HG03280 (cell line): ENCODE data around the gene CNOT10.

ENCODE experiments used
- ATAC-seq: cut with Tn5 transposase; IDR thresholded peaks from one replicate; pipeline ENCODE4 v1.9.1; 2021; ENCODE audit warnings: mild to moderate bottlenecking, moderate library complexity; ENCODE audit not compliant: unreplicated experiment

Gene CNOT10

GRCh38 chr3:32816439-32817256 lies 131.7 kb downstream of the CNOT10 start:
- ATAC-seq: no peak

DNA sequence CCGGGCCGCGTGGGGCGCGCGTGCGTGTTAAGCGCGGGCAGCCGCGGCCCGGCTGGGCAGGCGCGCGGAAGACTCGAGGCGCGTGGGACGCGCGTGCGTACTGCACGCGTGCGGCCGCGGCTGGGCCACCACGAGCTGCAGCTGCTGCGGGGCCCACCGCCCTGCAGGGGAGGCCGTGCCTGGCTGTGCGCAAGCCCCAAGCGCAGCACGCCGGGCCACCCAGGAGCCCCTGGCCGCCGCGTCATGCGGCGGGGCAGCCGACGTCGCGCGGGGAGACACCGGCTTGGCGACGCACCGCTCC lies 132.2 kb downstream of the CNOT10 start:
- no peak for ATAC-seq

DNA sequence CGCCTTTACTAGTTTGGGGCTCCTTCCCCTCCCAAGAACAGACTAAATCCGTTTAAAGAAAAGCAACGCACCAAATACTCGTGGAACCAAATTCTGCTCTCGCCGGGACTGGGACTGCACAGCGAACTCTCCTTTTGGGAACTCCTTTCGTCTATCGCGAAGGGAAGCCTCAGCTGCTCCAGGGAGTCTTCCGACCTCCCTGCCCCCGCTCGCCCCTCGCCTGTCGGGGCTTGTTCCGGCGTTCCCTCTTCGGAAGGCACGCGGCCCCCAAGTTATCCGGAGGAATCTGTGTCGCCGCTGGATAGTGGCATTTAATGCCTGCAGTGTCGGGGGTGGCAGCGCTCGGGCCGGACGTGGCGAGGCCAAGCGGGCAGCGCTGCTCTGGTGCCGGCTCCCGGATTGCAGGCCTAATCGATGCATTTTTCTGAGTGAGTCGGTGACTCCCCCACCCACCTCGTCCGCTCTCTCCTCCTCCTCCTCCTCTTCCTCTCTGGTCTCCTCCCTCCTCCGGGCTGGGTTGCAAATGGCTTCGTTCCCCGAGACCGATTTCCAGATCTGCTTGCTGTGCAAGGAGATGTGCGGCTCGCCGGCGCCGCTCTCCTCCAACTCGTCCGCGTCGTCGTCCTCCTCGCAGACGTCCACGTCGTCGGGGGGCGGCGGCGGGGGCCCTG lies 132.7 kb downstream of the CNOT10 start, which contains the start of gene TRIM71:
Gene TRIM71, plus strand, starts transcription at position 440 of the 671 bp plus-strand sequence. Its CDS starts 84 bp downstream, at position 524.
- no peak for ATAC-seq

DNA sequence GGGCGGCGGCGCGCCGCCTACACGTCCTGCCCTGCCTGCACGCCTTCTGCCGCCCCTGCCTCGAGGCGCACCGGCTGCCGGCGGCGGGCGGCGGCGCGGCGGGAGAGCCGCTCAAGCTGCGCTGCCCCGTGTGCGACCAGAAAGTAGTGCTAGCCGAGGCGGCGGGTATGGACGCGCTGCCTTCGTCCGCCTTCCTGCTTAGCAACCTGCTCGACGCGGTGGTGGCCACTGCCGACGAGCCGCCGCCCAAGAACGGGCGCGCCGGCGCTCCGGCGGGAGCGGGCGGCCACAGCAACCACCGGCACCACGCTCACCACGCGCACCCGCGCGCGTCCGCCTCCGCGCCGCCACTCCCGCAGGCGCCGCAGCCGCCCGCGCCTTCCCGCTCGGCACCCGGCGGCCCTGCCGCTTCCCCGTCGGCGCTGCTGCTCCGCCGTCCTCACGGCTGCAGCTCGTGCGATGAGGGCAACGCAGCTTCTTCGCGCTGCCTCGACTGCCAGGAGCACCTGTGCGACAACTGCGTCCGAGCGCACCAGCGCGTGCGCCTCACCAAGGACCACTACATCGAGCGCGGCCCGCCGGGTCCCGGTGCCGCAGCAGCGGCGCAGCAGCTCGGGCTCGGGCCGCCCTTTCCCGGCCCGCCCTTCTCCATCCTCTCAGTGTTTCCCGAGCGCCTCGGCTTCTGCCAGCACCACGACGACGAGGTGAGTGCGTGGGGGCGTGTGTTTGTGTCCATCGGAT lies 133.4 kb downstream of the CNOT10 start:
- no peak for ATAC-seq

GRCh38 chr3:32818970-32819511 lies 134.1 kb downstream of the CNOT10 start:
- ATAC-seq: no peak

GRCh38 chr3:32819551-32820348 lies 134.8 kb downstream of the CNOT10 start:
- no peak for ATAC-seq

GRCh38 chr3:32820430-32820829 lies 135.4 kb downstream of the CNOT10 start:
- ATAC-seq: no peak

GRCh38 chr3:32820971-32821685 lies 136.1 kb downstream of the CNOT10 start:
- no peak for ATAC-seq

DNA sequence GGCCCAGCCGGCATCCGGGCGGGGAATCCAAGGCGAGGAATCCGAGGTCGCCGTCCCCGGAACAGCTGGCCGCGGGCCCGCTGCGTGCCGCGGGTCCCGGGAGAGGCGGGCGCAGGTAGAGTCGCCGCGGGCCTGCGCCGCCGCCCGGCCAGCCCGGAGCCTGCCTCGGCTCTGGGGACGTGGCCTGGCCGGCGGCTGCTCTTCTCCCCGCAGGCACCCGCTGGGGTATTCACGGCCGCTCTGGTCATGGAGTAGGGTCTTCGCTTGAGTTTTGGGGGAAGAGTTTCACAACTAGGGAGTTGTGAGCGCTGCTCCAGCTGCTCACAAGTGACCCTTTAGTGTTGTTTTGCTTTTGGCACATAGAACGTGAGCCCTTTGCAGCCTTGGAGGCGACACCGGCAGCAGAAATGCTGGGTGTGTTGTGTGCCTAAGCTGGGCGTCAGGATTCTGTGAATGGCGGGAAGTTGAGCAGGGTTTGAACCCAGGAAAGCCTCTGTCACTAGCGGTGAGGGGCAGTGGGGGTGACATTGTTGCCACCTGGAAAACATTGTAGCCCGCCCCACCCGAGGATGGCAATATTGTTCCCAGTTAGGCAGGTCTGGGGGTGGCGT lies 136.8 kb downstream of the CNOT10 start:
- ATAC-seq: no peak

DNA sequence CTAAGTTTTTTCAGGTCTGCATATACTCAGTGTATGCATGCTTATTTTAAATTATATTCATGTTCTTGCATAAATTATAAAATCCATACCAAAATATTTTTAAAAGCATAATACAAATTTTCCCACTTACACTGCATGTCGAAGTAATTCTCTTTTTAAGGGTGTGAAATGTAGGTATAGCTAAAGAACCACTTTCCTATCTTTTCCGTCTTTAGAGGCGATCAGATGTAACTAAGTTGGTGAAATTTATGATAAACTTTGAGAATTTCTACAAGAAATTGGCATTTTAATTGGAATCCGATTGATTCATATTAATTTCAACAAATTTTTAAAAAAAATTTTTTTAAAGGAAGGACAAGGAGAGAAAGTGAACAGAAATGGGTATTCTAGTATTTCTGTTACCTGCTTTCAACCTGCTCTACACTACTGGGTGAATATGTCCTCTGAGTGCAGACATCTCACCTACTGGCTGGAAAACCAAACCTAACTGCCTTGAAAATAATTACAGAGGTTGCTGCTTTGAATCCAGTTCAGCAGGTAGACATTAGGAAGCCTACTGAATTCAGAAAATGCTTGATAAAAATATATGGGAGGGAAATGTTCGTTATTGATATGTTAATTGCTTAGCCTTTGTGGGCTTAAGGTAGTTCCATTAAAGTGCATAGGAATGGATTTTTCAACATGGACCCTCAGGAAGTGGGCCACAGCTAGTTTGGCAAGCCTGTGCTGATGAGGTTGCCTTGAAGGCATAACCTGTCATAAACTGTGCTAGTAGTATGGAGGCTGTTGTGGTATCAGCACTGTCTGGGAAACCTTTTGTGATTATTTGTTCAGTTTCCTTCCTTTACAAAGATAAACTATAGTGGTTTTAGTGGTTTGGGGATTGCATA lies 137.9 kb downstream of the CNOT10 start:
- ATAC-seq: no peak
